GM23338 (cell line): ENCODE measurements around the gene FOXL2. TPM values are rescaled to one million over a fixed set of nuclear protein-coding genes. Genes with fewer than 3 reads are reported as not detected.

Experiments used
- ATAC-seq: fragments of 200-7000 bp; cut with Tn5 transposase; 3 replicates; pipeline ENCODE4 v1.9.1; 2020
- DNase-seq: peaks from one replicate; pipeline ENCODE4 v3.0.0-alpha.2; 2015; ENCODE audit warnings: low spot score
- H2AFZ ChIP-seq: fragments of 200-600 bp; sonication (generic); 2 replicates; pipeline ENCODE4 v1.8.0; 2016; ENCODE audit warnings: antibody characterized with exemption, mild to moderate bottlenecking, moderate library complexity
- H3F3A ChIP-seq: fragments of 200-600 bp; sonication (generic); replicated peaks from 2 replicates; pipeline ENCODE4 v1.8.0; 2017; ENCODE audit warnings: antibody characterized with exemption, mixed run types, low read depth
- H3K27ac ChIP-seq: fragments of 200-600 bp; sonication (generic); 2 replicates; pipeline ENCODE4 v1.6.1; 2016; ENCODE audit warnings: low read depth
- H3K27me3 ChIP-seq: fragments of 200-600 bp; sonication (generic); 2 replicates; pipeline ENCODE4 v1.8.0; 2016; ENCODE audit warnings: mild to moderate bottlenecking, mixed run types, moderate library complexity; ENCODE audit not compliant: insufficient read depth
- H3K36me3 ChIP-seq: fragments of 200-600 bp; sonication (generic); 2 replicates; pipeline ENCODE4 v1.8.0; 2016; ENCODE audit warnings: mild to moderate bottlenecking; ENCODE audit not compliant: insufficient read depth
- H3K4me1 ChIP-seq: fragments of 200-600 bp; sonication (generic); 2 replicates; pipeline ENCODE4 v1.8.0; 2016; ENCODE audit warnings: mild to moderate bottlenecking, moderate library complexity; ENCODE audit not compliant: insufficient read depth
- H3K4me2 ChIP-seq: fragments of 200-600 bp; sonication (generic); 2 replicates; pipeline ENCODE4 v1.7.1; 2017; ENCODE audit warnings: mixed run types
- H3K4me3 ChIP-seq: fragments of 200-600 bp; sonication (generic); 2 replicates; pipeline ENCODE4 v1.6.1; 2016; ENCODE audit warnings: mixed run types
- H3K79me2 ChIP-seq: fragments of 200-600 bp; sonication (generic); replicated peaks from 2 replicates; pipeline ENCODE4 v1.8.0; 2017; ENCODE audit warnings: mild to moderate bottlenecking; ENCODE audit not compliant: insufficient read depth
- H3K9me2 ChIP-seq: fragments of 200-600 bp; sonication (generic); 2 replicates; pipeline ENCODE4 v1.8.0; 2017; ENCODE audit not compliant: insufficient read depth
- H4K20me1 ChIP-seq: fragments of 200-600 bp; sonication (generic); replicated peaks from 2 replicates; pipeline ENCODE4 v1.8.0; 2017; ENCODE audit warnings: mild to moderate bottlenecking; ENCODE audit not compliant: insufficient read depth
- H3K27ac Mint-ChIP-seq: 2 replicates; pipeline ENCODE4 v1.8.0; 2020; ENCODE audit warnings: inconsistent platforms, mild to moderate bottlenecking, moderate library complexity, mixed read lengths
- H3K27me3 Mint-ChIP-seq: 3 replicates; pipeline ENCODE4 v1.8.0; 2022; ENCODE audit warnings: low read depth, mild to moderate bottlenecking, moderate library complexity, mixed read lengths, inconsistent platforms; ENCODE audit not compliant: insufficient read depth, poor library complexity
- H3K36me3 Mint-ChIP-seq: 3 replicates; pipeline ENCODE4 v1.8.0; 2021; ENCODE audit warnings: low read depth, mild to moderate bottlenecking, inconsistent platforms, moderate library complexity, mixed read lengths
- H3K4me1 Mint-ChIP-seq: 3 replicates; pipeline ENCODE4 v1.8.0; 2020; ENCODE audit warnings: mild to moderate bottlenecking, inconsistent platforms, mixed read lengths
- H3K4me3 Mint-ChIP-seq: 3 replicates; pipeline ENCODE4 v1.8.0; 2021; ENCODE audit warnings: moderate library complexity, mild to moderate bottlenecking, inconsistent platforms, mixed read lengths
- H3K9me3 Mint-ChIP-seq: 3 replicates; pipeline ENCODE4 v1.8.0; 2020; ENCODE audit warnings: moderate library complexity, mild to moderate bottlenecking, inconsistent platforms, mixed read lengths
- CREB1 ChIP-seq: fragments of 250-450 bp; sonication (Bioruptor Pico); IDR thresholded peaks from 2 replicates; pipeline ENCODE4 v1.5.0; 2020; ENCODE audit warnings: low read depth, mild to moderate bottlenecking, moderate library complexity
- EZH2 ChIP-seq: fragments of 200-600 bp; sonication (generic); IDR thresholded peaks from one replicate; pipeline ENCODE4 v1.8.0; 2017; ENCODE audit warnings: antibody characterized with exemption, mild to moderate bottlenecking, low read depth; ENCODE audit not compliant: unreplicated experiment
- EZH2phosphoT487 ChIP-seq: fragments of 200-600 bp; sonication (generic); IDR thresholded peaks from one replicate; pipeline ENCODE4 v1.8.1; 2018; ENCODE audit warnings: antibody characterized with exemption; ENCODE audit not compliant: unreplicated experiment
- JUNB ChIP-seq: IDR thresholded peaks from one replicate; pipeline ENCODE4 v1.6.1; 2016; ENCODE audit warnings: antibody characterized with exemption; ENCODE audit not compliant: unreplicated experiment
- NANOG ChIP-seq: IDR thresholded peaks from 2 replicates; pipeline ENCODE4 v1.6.1; 2016; ENCODE audit warnings: antibody characterized with exemption, borderline replicate concordance
- POLR2AphosphoS5 ChIP-seq: IDR thresholded peaks from 2 replicates; pipeline ENCODE4 v1.6.1; 2016; ENCODE audit warnings: antibody characterized with exemption, low read depth
- STAT1 ChIP-seq: IDR thresholded peaks from one replicate; pipeline ENCODE4 v1.6.1; 2016; ENCODE audit warnings: antibody characterized with exemption; ENCODE audit not compliant: unreplicated experiment
- ZNF114 ChIP-seq: fragments of 250-450 bp; sonication (Bioruptor Pico); IDR thresholded peaks from 2 replicates; pipeline ENCODE4 v1.5.0; 2020; ENCODE audit warnings: mild to moderate bottlenecking, moderate library complexity
- ZNF331 ChIP-seq: fragments of 250-450 bp; sonication (Bioruptor Pico); IDR thresholded peaks from 2 replicates; pipeline ENCODE4 v1.5.0; 2020; ENCODE audit warnings: low read depth, mild to moderate bottlenecking, moderate library complexity
- polyA plus RNA-seq: library from polyadenylated mRNA; unstranded; fragments of >200 nt; fragmentation: Nextera tagmentation; extraction: Ambion mirVana; gene quantifications from 2 replicates; pipeline ENCODE4 v1.2.1, GENCODE V29; 2016
- total RNA-seq: library from RNA; depleted of rRNA; stranded (reverse); fragments of >200 nt; shearing (Covaris generic); gene quantifications from 2 replicates; pipeline ENCODE4 v1.2.3, GENCODE V29; 2014
- TF ChIP-seq, protein P1 (sequence below), 2 experiments: fragments of 200-600 bp in 1 of 2; sonication (generic) in 1 of 2; conservative IDR thresholded peaks; 2 replicates each; pipeline versions ENCODE4 v1.5.1 to v1.6.1; 2016 to 2017; ENCODE audit warnings: antibody characterized with exemption in 2 of 2, low read depth in 2 of 2, mild to moderate bottlenecking in 2 of 2, moderate library complexity in 1 of 2
- TF ChIP-seq, protein P2 (sequence below): IDR thresholded peaks from 2 replicates; pipeline ENCODE4 v1.6.1; 2016; ENCODE audit warnings: antibody characterized with exemption
- TF ChIP-seq, protein P3 (sequence below): fragments of 250-450 bp; sonication (Bioruptor Pico); IDR thresholded peaks from 2 replicates; pipeline ENCODE4 v1.5.0; 2020; ENCODE audit warnings: mild to moderate bottlenecking, moderate library complexity
- TF ChIP-seq, protein P4 (sequence below): IDR thresholded peaks from one replicate; pipeline ENCODE4 v1.6.1; 2018; ENCODE audit warnings: antibody characterized with exemption; ENCODE audit not compliant: unreplicated experiment

Gene FOXL2
- total and polyA plus RNA-seq, 2 experiments from 2014 or later: 0.89 to 3.5 TPM

DNA sequence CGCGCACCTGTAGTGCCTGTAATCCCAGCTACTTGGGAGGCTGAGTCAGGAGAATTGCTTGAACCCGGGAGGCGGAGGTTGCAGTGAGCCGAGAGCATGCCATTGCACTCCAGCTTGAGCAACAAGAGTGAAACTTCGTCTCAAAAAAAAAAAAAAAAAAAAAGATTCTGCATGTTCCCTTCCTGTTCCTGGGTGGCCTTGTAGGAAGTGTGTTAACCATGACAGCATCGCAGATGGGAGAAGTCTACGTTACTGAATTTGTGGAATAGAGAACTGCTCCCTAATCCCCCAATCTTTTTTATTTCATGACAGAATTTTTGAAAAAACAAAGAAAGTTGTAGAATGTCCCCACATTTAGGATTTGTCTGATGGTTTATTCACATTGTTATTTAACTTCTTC is 45.4 kb downstream of the FOXL2 start:
- no peak overlapping the region for H3K27ac ChIP-seq
- DNase-seq: no peak
- ATAC-seq: no peak

More for the DNA sequence above, 45.4 kb downstream of the FOXL2 start:
- Histone ChIP-seq H3K27me3 (no peaks in the 10 kb centered on the region), H4K20me1 (no peaks in the 10 kb centered on the region), H3K4me1 (no peaks in the 10 kb centered on the region), H3F3A (no peaks in the 10 kb centered on the region), H3K36me3 (no peaks in the 10 kb centered on the region), H3K9me2 (0 out of 2 replicates have a peak, but pooled peaks cover 3% of the 10 kb centered on the region), H2AFZ (no peak overlapping the region), H3K4me3 (no peak overlapping the region), H3K79me2 (no peaks in the 10 kb centered on the region), H3K4me2 (no peak overlapping the region)
- Mint-ChIP-seq H3K27me3 (peaks cover 2% of the 10 kb centered on the region), H3K27ac (no peak overlapping the region), H3K36me3 (no peaks in the 10 kb centered on the region), H3K4me1 (no peaks in the 10 kb centered on the region), H3K9me3 (peaks cover 2% of the 10 kb centered on the region; the same call in 1 of the 3 replicates), H3K4me3 (no peak overlapping the region)
- TF ChIP-seq JUNB (no peak), EZH2phosphoT487 (no peak), ZNF331 (CRISPR knock-in tag) (no peak), EZH2 (no peak), STAT1 (no peak), NANOG (no peak), POLR2AphosphoS5 (no peak), CREB1 (CRISPR knock-in tag) (no peak), ZNF114 (no peak)
- TF ChIP-seq, protein P1, sequence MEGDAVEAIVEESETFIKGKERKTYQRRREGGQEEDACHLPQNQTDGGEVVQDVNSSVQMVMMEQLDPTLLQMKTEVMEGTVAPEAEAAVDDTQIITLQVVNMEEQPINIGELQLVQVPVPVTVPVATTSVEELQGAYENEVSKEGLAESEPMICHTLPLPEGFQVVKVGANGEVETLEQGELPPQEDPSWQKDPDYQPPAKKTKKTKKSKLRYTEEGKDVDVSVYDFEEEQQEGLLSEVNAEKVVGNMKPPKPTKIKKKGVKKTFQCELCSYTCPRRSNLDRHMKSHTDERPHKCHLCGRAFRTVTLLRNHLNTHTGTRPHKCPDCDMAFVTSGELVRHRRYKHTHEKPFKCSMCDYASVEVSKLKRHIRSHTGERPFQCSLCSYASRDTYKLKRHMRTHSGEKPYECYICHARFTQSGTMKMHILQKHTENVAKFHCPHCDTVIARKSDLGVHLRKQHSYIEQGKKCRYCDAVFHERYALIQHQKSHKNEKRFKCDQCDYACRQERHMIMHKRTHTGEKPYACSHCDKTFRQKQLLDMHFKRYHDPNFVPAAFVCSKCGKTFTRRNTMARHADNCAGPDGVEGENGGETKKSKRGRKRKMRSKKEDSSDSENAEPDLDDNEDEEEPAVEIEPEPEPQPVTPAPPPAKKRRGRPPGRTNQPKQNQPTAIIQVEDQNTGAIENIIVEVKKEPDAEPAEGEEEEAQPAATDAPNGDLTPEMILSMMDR (conservative IDR thresholded peaks at IDR 0.05; ENCODE audit: low read depth in 2 of 2): no peak
- TF ChIP-seq, protein P2, sequence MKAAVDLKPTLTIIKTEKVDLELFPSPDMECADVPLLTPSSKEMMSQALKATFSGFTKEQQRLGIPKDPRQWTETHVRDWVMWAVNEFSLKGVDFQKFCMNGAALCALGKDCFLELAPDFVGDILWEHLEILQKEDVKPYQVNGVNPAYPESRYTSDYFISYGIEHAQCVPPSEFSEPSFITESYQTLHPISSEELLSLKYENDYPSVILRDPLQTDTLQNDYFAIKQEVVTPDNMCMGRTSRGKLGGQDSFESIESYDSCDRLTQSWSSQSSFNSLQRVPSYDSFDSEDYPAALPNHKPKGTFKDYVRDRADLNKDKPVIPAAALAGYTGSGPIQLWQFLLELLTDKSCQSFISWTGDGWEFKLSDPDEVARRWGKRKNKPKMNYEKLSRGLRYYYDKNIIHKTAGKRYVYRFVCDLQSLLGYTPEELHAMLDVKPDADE: no peak
- TF ChIP-seq, protein P3, sequence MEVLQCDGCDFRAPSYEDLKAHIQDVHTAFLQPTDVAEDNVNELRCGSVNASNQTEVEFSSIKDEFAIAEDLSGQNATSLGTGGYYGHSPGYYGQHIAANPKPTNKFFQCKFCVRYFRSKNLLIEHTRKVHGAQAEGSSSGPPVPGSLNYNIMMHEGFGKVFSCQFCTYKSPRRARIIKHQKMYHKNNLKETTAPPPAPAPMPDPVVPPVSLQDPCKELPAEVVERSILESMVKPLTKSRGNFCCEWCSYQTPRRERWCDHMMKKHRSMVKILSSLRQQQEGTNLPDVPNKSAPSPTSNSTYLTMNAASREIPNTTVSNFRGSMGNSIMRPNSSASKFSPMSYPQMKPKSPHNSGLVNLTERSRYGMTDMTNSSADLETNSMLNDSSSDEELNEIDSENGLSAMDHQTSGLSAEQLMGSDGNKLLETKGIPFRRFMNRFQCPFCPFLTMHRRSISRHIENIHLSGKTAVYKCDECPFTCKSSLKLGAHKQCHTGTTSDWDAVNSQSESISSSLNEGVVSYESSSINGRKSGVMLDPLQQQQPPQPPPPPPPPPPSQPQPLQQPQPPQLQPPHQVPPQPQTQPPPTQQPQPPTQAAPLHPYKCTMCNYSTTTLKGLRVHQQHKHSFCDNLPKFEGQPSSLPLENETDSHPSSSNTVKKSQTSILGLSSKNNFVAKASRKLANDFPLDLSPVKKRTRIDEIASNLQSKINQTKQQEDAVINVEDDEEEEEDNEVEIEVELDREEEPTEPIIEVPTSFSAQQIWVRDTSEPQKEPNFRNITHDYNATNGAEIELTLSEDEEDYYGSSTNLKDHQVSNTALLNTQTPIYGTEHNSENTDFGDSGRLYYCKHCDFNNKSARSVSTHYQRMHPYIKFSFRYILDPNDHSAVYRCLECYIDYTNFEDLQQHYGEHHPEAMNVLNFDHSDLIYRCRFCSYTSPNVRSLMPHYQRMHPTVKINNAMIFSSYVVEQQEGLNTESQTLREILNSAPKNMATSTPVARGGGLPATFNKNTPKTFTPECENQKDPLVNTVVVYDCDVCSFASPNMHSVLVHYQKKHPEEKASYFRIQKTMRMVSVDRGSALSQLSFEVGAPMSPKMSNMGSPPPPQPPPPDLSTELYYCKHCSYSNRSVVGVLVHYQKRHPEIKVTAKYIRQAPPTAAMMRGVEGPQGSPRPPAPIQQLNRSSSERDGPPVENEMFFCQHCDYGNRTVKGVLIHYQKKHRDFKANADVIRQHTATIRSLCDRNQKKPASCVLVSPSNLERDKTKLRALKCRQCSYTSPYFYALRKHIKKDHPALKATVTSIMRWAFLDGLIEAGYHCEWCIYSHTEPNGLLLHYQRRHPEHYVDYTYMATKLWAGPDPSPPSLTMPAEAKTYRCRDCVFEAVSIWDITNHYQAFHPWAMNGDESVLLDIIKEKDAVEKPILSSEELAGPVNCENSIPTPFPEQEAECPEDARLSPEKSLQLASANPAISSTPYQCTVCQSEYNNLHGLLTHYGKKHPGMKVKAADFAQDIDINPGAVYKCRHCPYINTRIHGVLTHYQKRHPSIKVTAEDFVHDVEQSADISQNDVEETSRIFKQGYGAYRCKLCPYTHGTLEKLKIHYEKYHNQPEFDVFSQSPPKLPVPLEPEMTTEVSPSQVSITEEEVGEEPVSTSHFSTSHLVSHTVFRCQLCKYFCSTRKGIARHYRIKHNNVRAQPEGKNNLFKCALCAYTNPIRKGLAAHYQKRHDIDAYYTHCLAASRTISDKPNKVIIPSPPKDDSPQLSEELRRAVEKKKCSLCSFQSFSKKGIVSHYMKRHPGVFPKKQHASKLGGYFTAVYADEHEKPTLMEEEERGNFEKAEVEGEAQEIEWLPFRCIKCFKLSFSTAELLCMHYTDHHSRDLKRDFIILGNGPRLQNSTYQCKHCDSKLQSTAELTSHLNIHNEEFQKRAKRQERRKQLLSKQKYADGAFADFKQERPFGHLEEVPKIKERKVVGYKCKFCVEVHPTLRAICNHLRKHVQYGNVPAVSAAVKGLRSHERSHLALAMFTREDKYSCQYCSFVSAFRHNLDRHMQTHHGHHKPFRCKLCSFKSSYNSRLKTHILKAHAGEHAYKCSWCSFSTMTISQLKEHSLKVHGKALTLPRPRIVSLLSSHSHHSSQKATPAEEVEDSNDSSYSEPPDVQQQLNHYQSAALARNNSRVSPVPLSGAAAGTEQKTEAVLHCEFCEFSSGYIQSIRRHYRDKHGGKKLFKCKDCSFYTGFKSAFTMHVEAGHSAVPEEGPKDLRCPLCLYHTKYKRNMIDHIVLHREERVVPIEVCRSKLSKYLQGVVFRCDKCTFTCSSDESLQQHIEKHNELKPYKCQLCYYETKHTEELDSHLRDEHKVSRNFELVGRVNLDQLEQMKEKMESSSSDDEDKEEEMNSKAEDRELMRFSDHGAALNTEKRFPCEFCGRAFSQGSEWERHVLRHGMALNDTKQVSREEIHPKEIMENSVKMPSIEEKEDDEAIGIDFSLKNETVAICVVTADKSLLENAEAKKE (CRISPR knock-in tag): no peak
- TF ChIP-seq, protein P4, sequence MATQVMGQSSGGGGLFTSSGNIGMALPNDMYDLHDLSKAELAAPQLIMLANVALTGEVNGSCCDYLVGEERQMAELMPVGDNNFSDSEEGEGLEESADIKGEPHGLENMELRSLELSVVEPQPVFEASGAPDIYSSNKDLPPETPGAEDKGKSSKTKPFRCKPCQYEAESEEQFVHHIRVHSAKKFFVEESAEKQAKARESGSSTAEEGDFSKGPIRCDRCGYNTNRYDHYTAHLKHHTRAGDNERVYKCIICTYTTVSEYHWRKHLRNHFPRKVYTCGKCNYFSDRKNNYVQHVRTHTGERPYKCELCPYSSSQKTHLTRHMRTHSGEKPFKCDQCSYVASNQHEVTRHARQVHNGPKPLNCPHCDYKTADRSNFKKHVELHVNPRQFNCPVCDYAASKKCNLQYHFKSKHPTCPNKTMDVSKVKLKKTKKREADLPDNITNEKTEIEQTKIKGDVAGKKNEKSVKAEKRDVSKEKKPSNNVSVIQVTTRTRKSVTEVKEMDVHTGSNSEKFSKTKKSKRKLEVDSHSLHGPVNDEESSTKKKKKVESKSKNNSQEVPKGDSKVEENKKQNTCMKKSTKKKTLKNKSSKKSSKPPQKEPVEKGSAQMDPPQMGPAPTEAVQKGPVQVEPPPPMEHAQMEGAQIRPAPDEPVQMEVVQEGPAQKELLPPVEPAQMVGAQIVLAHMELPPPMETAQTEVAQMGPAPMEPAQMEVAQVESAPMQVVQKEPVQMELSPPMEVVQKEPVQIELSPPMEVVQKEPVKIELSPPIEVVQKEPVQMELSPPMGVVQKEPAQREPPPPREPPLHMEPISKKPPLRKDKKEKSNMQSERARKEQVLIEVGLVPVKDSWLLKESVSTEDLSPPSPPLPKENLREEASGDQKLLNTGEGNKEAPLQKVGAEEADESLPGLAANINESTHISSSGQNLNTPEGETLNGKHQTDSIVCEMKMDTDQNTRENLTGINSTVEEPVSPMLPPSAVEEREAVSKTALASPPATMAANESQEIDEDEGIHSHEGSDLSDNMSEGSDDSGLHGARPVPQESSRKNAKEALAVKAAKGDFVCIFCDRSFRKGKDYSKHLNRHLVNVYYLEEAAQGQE: no peak
